Activated T-cell treated with anti-CD3 and anti-CD28 coated beads, Interleukin-2, amount 50 U/mL, for 24 hours (primary cell): ENCODE data around the gene MAN1C1.

ENCODE experiments used
- DNase-seq: peaks from one replicate; pipeline ENCODE4 v3.0.0-alpha.2; 2020
- H3K27ac Mint-ChIP-seq: 2 replicates; pipeline ENCODE4 v1.8.0; 2020; ENCODE audit warnings: mild to moderate bottlenecking, mixed read lengths
- H3K27me3 Mint-ChIP-seq: 2 replicates; pipeline ENCODE4 v1.8.0; 2020; ENCODE audit warnings: mixed read lengths
- H3K36me3 Mint-ChIP-seq: 2 replicates; pipeline ENCODE4 v1.8.0; 2020; ENCODE audit warnings: low read depth, mixed read lengths
- H3K4me1 Mint-ChIP-seq: 2 replicates; pipeline ENCODE4 v1.8.0; 2020; ENCODE audit warnings: low read depth, mixed read lengths
- H3K4me3 Mint-ChIP-seq: 2 replicates; pipeline ENCODE4 v1.8.0; 2020; ENCODE audit warnings: mild to moderate bottlenecking, moderate library complexity, mixed read lengths
- H3K9me3 Mint-ChIP-seq: 2 replicates; pipeline ENCODE4 v1.8.0; 2020; ENCODE audit warnings: mixed read lengths

MAN1C1 gene

DNA sequence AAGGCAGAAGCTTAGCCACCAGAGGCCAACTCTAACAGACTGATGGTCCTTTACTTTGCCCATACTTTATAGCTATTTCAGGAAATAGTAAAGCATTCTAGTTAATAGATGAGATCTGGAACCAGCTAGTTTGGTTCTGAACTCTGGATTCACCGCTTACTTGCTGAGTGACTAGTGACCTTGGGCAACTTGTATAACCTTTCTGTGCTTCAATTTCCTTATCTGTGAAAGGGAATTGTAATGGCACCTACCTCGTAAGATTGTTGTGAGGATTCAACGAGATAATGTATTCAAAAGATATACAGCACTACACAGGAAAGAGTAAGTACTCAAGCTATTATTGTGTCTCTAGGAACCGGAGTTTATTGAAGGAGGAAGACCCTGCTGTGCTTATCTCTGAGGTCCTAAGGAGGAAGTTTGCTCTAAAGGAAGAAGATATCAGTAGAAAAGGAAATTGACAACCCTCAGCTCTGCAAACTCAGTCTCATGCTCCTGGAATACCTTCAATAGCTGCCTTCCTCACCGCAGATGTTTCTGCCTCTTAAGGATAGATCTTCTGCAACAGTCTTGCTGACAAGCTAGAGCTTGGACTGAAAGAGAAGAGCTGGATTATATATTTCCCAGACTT is 215.1 kb downstream of the MAN1C1 start:
- Mint-ChIP-seq H3K4me3 (no peak overlapping the region), H3K4me1 (peaks cover 8% of the 10 kb centered on the region), H3K27me3 (no peaks in the 10 kb centered on the region), H3K9me3 (no peaks in the 10 kb centered on the region), H3K36me3 (peaks cover 96% of the 10 kb centered on the region), H3K27ac (peak overlapping the region; percentile 66)
- DNase-seq = no peak

DNA sequence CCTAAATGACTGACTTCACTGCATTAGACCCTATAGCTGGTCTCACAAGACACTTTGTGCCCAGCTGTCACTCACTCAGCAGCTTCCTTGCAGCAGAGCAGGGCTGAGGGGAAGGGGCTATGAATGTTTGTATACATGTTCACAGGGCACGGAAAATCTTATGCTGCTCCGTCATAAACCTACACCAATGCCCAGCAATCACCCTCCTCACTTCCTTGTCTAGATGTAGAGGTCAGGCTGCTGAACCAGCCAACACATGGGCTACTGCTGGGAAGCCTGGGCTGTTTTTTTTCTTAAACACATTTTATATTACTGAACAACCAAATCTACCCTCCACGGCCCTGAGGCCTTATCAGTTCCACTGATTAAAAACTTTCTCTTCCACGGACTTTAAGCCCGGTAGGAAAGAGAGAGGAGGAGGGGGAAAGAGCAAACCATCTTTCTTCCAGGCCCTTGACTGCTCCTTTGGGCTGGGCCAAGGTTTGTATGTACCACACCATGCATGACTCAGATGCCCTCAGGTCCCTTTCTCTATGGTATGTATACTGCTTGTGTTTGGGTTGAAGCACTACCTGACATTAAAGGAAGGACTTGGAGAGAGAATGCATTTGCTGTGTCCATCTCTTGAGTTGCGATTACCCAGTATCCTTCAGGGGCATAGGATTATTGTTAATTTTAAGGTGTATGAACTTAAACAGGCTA is 215.9 kb downstream of the MAN1C1 start:
- no peak for DNase-seq
- Mint-ChIP-seq H3K36me3 (peaks cover 96% of the 10 kb centered on the region), H3K4me3 (no peak overlapping the region), H3K27ac (no peak overlapping the region), H3K9me3 (no peaks in the 10 kb centered on the region), H3K27me3 (no peaks in the 10 kb centered on the region), H3K4me1 (peaks cover 8% of the 10 kb centered on the region)

DNA sequence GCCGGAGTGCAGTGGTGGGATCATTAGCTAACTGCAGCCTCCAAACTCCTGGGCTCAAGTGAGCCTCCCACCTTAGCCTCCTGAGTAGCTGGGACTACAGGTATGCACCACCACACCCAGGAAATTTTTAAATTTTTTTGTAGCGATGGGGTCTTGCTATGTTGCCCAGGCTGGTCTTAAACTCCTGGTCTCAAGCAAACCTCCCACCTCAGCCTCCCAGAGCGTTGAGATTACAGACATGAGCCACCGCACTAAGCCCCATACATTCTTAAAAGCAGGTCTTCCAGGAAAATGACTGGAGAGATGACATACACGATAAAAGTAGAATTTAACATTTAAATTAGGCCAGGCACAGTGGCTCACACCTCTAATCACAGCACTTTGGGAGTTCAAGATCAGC is 216.6 kb downstream of the MAN1C1 start:
- Mint-ChIP-seq H3K4me1 (peaks cover 8% of the 10 kb centered on the region), H3K36me3 (peaks cover 91% of the 10 kb centered on the region), H3K9me3 (no peaks in the 10 kb centered on the region), H3K27me3 (no peaks in the 10 kb centered on the region), H3K27ac (no peak overlapping the region), H3K4me3 (no peak overlapping the region)
- DNase-seq = no peak
